NOMO-1 treated with DMSO at 0.1 percent for 48 hours (cell line): ENCODE results near the gene TBC1D26.
"Not testable (repeated sequence)": the region's sequence is repeated elsewhere in the genome, so short reads cannot be mapped to it uniquely, and the experiment has no call there.

Experiments used
- DNase-seq: peaks from one replicate; lab custom pipeline; 2025; ENCODE audit not compliant: unreplicated experiment; lab: John Stamatoyannopoulos, UW

TBC1D26 gene

DNA sequence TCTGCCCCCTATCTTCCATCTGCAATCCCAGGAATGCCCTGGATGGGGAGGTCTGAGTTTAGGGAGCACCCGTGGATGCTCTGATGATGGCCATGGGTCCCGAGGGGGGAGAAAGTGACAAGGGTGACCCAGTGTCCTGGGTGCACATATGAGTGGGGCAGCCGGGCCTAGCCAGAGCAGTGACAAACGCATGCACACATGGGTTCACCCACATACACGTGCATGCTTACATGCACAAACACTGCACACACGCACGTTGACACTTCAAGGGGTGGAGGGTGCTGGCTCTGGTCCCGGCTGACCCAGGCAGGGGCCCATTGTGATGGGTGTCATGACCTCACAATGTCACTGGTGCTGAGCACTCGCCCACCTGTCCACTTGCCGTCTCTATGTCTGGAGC is at the start of gene TBC1D26:
TBC1D26 (plus strand) TSS at position 384 of the 400 bp plus-strand sequence. CDS start 3,066 bp downstream, outside the sequence.
- not testable (repeated sequence) for DNase-seq

DNA sequence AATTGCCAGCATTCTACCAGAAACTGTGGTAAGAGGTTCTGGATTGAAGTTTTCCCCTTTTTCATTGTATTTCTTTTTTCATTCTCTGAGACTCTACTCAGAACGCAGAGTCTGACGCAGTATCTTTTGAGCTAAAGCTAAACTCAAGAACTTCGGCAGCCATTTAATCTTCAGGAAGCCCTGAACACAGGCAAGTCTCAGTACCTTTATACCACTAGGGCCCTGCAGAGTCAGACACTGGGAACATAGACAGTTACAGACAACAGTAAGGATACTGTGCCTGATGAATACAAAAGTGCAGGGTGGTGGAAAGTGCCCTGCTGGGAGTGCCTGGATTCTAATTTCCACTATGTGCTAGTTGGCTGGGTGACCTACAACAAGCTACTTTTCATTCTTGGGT is 48.9 kb upstream of the TBC1D26 start:
- not testable (repeated sequence) for DNase-seq

GRCh38 chr17:15683824-15684478 is 48.1 kb upstream of the TBC1D26 start, which contains the start of gene TRIM16:
Gene TRIM16 (minus strand): TSS chr17:15684311. CDS start chr17:15651609, 32,702 bp downstream.
- DNase-seq: peak; percentile 50

DNA sequence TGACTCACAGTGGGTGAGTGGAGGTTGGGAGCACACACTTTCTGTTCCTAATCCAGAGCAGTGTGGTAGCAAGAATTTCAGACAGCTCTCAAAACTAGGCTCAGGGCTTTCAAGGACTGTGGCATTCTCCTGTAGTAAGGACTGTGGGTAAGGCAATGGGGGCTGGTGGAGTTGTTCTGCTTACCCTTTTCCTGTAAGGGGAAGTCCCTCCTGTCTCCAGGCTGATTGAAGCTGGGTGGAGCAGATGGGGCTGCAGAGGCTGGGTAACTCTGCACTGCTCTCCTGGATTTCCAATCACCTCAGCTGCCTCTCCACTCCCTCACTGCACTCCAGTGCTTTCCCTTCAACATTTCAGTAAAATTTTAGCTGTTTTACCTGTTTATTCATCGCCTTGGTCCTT is 44.6 kb upstream of the TBC1D26 start:
- not testable (repeated sequence) for DNase-seq

- DNase-seq: not testable (repeated sequence)
These were observed 33.1 kb upstream of the TBC1D26 start for GRCh38 chr17:15698967-15699366.

DNA sequence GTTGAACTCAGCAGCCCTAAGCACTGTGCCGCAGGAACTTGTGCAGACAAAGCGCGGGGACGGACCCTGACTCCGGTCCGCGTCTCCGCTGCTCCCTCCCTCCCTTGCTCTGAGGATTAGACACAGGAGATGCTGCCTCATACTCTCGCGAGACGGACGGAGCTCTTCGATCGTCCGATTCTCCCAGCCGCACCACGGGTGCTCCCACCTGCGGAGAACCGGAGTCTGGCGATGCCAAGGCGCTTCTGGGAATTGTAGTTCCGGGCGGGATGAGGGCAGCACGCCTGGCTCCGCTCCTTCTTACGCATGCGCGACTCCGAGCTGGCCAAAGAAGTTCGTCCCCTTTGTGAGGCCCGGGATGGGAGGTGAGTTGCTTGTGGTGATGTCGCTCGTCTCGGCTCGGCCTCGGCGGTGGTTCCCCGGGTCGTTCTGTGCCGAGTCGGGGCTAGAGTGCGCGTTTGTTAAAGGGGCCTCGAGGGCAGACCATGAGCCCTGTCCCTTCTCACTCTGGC is 32.6 kb upstream of the TBC1D26 start, which contains the start of gene ZNF286A:
ZNF286A (plus strand) TSS at position 340 of the 512 bp plus-strand sequence. CDS start 578 bp downstream, outside the sequence.
- DNase-seq: peak; percentile 93

GRCh38 chr17:15699937-15700336 is 32.1 kb upstream of the TBC1D26 start:
- DNase-seq: not testable (repeated sequence)

DNA sequence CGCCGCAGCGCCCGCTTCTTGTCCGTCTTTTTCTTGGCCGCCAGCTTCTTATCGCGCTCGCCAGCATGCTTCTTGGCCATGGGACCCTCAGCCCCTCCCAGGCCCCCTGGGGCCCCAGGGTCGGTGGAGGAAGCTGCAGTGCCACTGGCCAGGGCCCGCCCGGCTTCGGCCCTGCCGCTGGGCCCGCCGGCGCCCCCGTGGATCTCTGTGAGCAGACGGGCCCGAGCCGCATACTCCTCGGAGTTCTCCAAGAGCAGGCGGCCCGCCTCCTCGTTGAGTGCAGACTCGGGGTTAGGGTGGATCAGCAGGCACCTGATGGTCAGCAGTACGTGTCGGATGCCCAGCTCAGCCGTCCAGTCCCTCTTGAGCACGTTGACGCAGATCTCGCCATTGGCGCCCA is 27.8 kb upstream of the TBC1D26 start:
- DNase-seq: not testable (repeated sequence)

DNA sequence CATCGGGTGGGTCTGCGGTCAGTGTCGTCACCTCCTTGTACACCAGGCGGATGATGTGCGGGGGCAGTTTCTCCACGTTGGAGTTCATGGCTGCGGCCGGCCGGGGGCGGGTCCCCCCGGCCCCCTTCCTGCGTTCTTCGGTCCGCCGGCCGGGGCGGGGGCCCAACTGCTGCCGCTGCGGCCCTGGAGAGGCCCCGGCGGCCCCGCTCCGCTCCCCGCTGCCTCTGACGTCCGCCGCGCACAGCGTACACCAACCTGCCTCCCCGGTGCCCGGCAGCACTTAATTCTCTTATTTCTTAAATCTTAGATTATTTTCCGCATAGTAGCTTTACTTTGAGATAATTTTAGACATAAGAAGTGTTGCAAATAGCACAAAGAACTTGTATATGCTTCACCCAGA is 27.3 kb upstream of the TBC1D26 start:
- DNase-seq: not testable (repeated sequence)

DNA sequence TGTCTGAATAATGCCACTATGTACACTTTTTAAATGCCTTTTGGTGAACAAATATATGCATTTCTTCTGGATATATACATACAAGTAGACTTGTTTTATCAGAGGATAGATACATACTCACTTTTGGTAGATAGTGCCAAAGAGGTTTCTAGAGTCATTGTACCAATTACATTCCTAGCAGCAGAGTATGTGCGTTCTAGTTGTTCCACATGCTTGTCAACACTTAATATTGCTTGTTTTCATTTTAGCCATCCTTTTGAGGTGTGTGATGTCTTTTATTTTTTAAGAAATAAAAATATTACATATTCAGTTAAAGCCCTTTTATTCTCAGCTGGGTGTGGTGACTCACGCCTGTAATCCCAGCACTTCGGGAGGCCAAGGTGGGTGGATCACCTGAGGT is 23.2 kb upstream of the TBC1D26 start:
- not testable (repeated sequence) for DNase-seq

DNA sequence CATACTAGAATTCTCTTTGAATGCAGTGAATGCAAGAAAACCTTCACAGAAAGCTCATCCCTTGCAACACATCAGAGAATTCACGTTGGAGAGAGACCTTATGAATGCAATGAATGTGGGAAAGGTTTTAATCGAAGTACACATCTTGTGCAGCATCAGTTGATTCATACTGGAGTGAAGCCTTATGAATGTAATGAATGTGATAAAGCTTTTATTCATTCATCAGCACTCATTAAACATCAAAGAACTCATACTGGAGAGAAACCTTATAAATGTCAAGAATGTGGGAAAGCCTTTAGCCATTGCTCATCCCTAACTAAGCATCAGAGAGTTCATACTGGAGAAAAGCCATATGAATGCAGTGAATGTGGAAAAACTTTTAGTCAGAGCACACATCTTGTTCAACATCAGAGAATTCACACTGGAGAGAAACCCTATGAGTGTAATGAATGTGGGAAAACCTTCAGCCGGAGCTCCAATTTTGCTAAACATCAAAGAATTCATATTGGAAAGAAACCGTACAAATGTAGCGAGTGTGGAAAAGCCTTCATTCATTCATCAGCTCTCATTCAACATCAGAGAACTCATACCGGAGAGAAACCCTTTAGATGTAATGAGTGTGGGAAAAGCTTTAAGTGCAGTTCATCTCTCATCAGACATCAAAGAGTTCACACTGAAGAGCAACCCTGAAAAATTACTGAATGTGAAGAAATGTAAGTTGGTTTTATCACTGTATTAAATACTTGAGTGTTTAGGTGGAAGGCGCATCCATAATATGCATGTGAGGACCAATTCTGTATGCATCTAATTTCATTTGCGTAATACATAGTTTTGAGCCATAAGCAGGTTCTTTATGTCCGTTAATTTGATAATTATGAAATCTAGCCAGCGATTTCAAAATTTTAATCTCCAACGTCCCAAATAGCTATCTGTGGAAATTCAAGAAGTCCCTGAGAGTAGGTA is 15.2 kb upstream of the TBC1D26 start:
- DNase-seq: not testable (repeated sequence)

DNA sequence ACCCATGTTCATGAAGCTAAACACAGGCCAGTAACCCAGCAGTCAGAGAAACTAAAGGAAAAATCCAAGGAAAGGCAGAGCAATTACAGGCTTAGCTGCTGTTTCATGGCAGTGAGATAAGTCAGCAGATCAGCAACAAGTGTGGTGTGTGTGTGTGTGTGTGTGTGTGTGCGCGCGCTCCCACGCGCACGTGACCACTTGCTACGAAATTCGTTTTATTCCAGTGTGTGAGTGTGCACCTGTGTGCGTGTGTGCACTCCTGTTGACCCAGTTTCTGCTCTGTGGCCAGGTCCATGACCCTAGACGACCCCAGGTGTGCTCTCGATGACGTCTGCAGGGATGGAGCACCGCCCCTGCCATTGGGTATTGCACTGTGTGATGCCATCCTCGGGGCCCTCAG is 1.5 kb upstream of the TBC1D26 start:
- DNase-seq: not testable (repeated sequence)

DNA sequence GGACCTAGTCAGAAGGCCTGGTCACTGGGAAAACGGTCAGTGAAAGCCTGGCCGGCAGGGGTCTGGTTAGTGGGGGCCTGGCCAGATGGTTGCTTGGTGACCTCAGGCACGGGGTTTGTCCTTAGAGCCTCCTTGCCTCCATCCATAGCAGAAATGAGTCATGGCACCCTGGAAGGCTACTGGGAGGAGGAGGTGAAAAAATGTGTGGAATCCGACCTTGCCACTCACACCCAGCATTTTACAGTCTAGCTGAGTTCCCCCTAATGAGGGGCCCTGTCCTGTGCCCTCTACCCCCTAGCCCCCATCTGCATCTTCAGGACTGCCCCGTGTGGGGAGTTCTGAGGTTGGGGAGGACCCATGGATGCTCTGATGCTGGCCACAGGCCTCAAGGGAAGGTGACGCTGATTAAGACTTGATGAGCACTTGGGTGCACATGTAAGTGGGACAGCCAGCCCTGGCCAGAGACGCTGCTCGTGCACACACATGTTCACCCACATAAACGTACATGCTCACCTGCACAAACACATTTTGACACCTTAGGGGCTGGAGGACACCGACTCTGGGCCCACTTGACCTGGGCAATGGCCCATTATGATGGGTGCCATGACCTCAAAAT is 1.2 kb downstream of the TBC1D26 start:
- DNase-seq: not testable (repeated sequence)

GRCh38 chr17:15736578-15736977 is 4.5 kb downstream of the TBC1D26 start:
- DNase-seq: not testable (repeated sequence)

DNA sequence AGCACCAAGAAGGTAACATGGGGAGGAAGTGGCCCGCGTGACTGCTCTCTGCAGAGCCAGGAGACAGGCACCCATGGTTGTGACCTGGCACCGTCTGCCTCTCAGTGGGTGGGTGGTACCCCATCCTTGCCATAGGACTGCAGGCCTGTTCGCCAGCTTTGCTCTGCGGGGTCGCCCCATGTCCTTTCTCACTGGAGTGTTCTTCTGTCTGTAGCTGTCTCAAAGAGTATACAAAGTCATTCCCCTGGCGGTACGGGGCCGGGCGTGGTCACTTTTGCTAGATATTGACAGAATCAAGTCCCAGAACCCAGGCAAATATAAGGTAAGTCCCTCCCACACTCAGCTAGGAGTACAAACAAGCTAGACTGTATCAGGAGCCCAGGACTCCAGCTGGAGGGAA is 6.0 kb downstream of the TBC1D26 start:
- no peak for DNase-seq

GRCh38 chr17:15739259-15739658 is 7.2 kb downstream of the TBC1D26 start:
- DNase-seq: not testable (repeated sequence)

- not testable (repeated sequence) for DNase-seq
These were observed 8.0 kb downstream of the TBC1D26 start for GRCh38 chr17:15740041-15740440.

GRCh38 chr17:15740570-15741120 is 8.6 kb downstream of the TBC1D26 start:
- no peak for DNase-seq

DNA sequence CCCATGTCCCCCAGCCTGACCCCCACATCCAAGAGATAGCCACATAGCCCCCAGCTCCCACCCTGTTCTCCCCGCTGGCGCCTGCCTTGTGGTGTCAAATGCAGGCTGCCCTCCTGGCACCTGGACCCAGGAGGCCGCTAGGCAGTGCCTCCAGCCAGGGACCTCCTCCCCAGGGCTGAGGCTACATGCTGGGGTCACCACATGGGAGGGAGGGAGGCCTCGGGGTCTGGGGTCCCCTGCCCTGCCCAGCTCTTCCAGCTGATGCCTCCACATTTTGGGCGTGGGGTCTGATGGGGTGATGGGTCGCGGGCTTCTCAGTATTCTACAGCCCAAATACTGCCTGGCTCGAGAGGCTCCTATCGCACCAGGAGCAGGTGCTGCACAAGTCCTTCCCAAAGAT is 9.5 kb downstream of the TBC1D26 start:
- DNase-seq: no peak

- DNase-seq: no peak
These were observed 10.1 kb downstream of the TBC1D26 start for GRCh38 chr17:15742051-15742795.
